K562 (cell line): ENCODE data around the gene CEP95. TPM values are rescaled to one million over a fixed set of nuclear protein-coding genes. Genes with fewer than 3 reads are reported as not detected.

ENCODE experiments used
- ATAC-seq: fragments of 200-7000 bp; cut with Tn5 transposase; 3 replicates; pipeline ENCODE4 v1.9.1; 2020; ENCODE audit warnings: moderate library complexity
- BruUV-seq: library from RNA; stranded (reverse); fragments of 400-500 nt; replicated peaks from 2 replicates; lab custom pipeline; 2021; lab: Mats Ljungman, UMichigan
- CTCF ChIA-PET: fragments of 300-600 bp; formaldehyde crosslinking; extraction: SDS; loops from one replicate; lab custom pipeline; 2021; ENCODE audit warnings: low intra/inter-chr PET ratio; lab: Yijun Ruan, JAX
- POLR2A ChIA-PET: fragments of 300-600, 350-650 bp; sonication (Branson Sonifier 250); formaldehyde crosslinking; extraction: SDS; loops from one replicate; lab custom pipeline; 2021; ENCODE audit warnings: antibody characterized with exemption, inconsistent platforms; lab: Yijun Ruan, JAX
- DNase-seq, 4 experiments: peaks; one replicate each; pipeline versions ENCODE4 v3.0.0 to v3.0.0-alpha.2; 2011 to 2018; ENCODE audit warnings: low spot score in 3 of 4, mixed read lengths in 3 of 4; ENCODE audit errors: extremely low read depth in 1 of 4
- FAIRE-seq: peaks from 2 replicates; lab custom pipeline; 2011; peaks lifted over from hg19 to GRCh38; lab: Jason Lieb, UNC
- H2AFZ ChIP-seq: 2 replicates; pipeline ENCODE4 v1.6.0; 2011; ENCODE audit warnings: low read depth, low read length, control low read depth, inconsistent platforms
- H3K27ac ChIP-seq: fragments of 200-600 bp; 3 replicates; pipeline ENCODE4 v1.8.0; 2011; ENCODE audit warnings: low read depth, mild to moderate bottlenecking, control low read depth, inconsistent platforms, low read length, moderate library complexity, mixed read lengths; ENCODE audit errors: extremely low read depth
- H3K27me3 ChIP-seq, 2 experiments: fragments of 300-600 bp in 1 of 2; 2 replicates in 1 of 2; 3 replicates in 1 of 2; pipeline versions ENCODE4 v1.6.0 to v1.8.0; 2011; ENCODE audit warnings: inconsistent platforms in 2 of 2, low read length in 2 of 2, mild to moderate bottlenecking in 1 of 2, mixed read lengths in 1 of 2, moderate library complexity in 1 of 2; ENCODE audit not compliant: control insufficient read depth in 2 of 2, insufficient read depth in 2 of 2
- H3K36me3 ChIP-seq: fragments of 300-600 bp; 3 replicates; pipeline ENCODE4 v1.8.0; 2011; ENCODE audit warnings: mild to moderate bottlenecking, low read length, inconsistent platforms; ENCODE audit not compliant: control insufficient read depth, insufficient read depth
- H3K4me1 ChIP-seq, 2 experiments: fragments of 200-600 bp in 1 of 2; replicated peaks in 1 of 2; 2 replicates in 1 of 2; 3 replicates in 1 of 2; pipeline versions ENCODE4 v1.5.1 to v1.8.0; 2011; ENCODE audit warnings: inconsistent platforms in 2 of 2, low read length in 2 of 2, mild to moderate bottlenecking in 1 of 2, mixed read lengths in 1 of 2, moderate library complexity in 1 of 2; ENCODE audit not compliant: control insufficient read depth in 2 of 2, insufficient read depth in 2 of 2
- H3K4me2 ChIP-seq: 2 replicates; pipeline ENCODE4 v1.6.1; 2011; ENCODE audit warnings: low read length, control low read depth, inconsistent platforms, mixed read lengths; ENCODE audit not compliant: insufficient read depth
- H3K4me3 ChIP-seq: fragments of 200-600 bp; sonication (generic), shearing (Covaris generic); 2 replicates; pipeline ENCODE4 v1.5.1; 2016; ENCODE audit warnings: control low read depth, inconsistent platforms
- H3K79me2 ChIP-seq: fragments of 200-600 bp; 3 replicates; pipeline ENCODE4 v1.8.0; 2011; ENCODE audit warnings: low read length, inconsistent platforms; ENCODE audit not compliant: control insufficient read depth, insufficient read depth
- H3K9ac ChIP-seq, 2 experiments: 2 replicates each; pipeline versions ENCODE4 v1.6.0 to v1.6.1; 2011; ENCODE audit warnings: low read depth in 2 of 2, low read length in 2 of 2, control low read depth in 1 of 2, inconsistent platforms in 1 of 2, mild to moderate bottlenecking in 1 of 2, mixed read lengths in 1 of 2; ENCODE audit not compliant: insufficient read depth in 1 of 2
- H3K9me1 ChIP-seq: one replicate; pipeline ENCODE4 v1.6.0; 2011; ENCODE audit warnings: inconsistent platforms, mild to moderate bottlenecking, low read length, moderate library complexity; ENCODE audit not compliant: control insufficient read depth, insufficient read depth
- H3K9me3 ChIP-seq: replicated peaks from 2 replicates; pipeline ENCODE4 v1.5.1; 2011; ENCODE audit warnings: low read depth, low read length, inconsistent platforms; ENCODE audit not compliant: control insufficient read depth, insufficient read depth
- H4K20me1 ChIP-seq: replicated peaks from 2 replicates; pipeline ENCODE4 v1.6.1; 2011; ENCODE audit warnings: low read length, inconsistent platforms, mixed read lengths; ENCODE audit not compliant: control insufficient read depth, insufficient read depth
- CSDE1 ChIP-seq, 2 experiments: fragments of 450-650 bp; IDR thresholded peaks; 2 replicates each; pipeline ENCODE4 v1.6.1; 2016; ENCODE audit warnings: mild to moderate bottlenecking in 1 of 2
- GTF2B ChIP-seq: IDR thresholded peaks from 2 replicates; pipeline ENCODE4 v1.6.1; 2011; ENCODE audit not compliant: insufficient read length; ENCODE audit errors: extremely low read depth
- MYC ChIP-seq, 2 experiments: fragments of 250-450 bp in 1 of 2; sonication (Bioruptor Pico) in 1 of 2; IDR thresholded peaks; 2 replicates each; pipeline versions ENCODE4 v1.5.1 to v1.6.1; 2012 to 2021; ENCODE audit warnings: low read depth in 2 of 2, borderline replicate concordance in 1 of 2, improper control_type of control experiment in 1 of 2, low read length in 1 of 2, mild to moderate bottlenecking in 1 of 2, moderate library complexity in 1 of 2
- NEUROD1 ChIP-seq: fragments of 150-350 bp; IDR thresholded peaks from 2 replicates; pipeline ENCODE4 v1.6.1; 2014; ENCODE audit warnings: borderline replicate concordance, low read length, low read depth; ENCODE audit not compliant: partially characterized antibody
- NR2C2 ChIP-seq, 2 experiments: fragments of 200-800 bp in 1 of 2; sonication (Bioruptor generic) in 1 of 2; sonication (generic) in 1 of 2; formaldehyde crosslinking in 1 of 2; IDR thresholded peaks; 2 replicates each; pipeline versions ENCODE4 v1.6.1 to v1.8.0; 2016 to 2022; ENCODE audit warnings: mild to moderate bottlenecking in 1 of 2, missing compliant biosample characterization in 1 of 2, missing genetic modification characterization in 1 of 2, missing genetic modification reagents in 1 of 2
- RB1 ChIP-seq: fragments of 450-650 bp; IDR thresholded peaks from 2 replicates; pipeline ENCODE4 v1.6.1; 2017; ENCODE audit warnings: low read depth, mild to moderate bottlenecking
- STAG1 ChIP-seq: sonication (generic); formaldehyde crosslinking; IDR thresholded peaks from 2 replicates; pipeline ENCODE4 v1.5.0; 2020; ENCODE audit warnings: missing genetic modification reagents, borderline replicate concordance
- ZNF121 ChIP-seq: sonication (generic); formaldehyde crosslinking; conservative IDR thresholded peaks from 2 replicates; pipeline ENCODE4 v1.8.0; 2022; ENCODE audit warnings: missing genetic modification reagents
- ZNF511 ChIP-seq: sonication (generic); formaldehyde crosslinking; IDR thresholded peaks from 2 replicates; pipeline ENCODE4 v1.8.0; 2022; ENCODE audit warnings: mild to moderate bottlenecking, missing genetic modification reagents
- ZNF584 ChIP-seq: fragments of 200-800 bp; sonication (Bioruptor generic); IDR thresholded peaks from 2 replicates; pipeline ENCODE4 v1.6.1; 2016; ENCODE audit warnings: low read depth, mild to moderate bottlenecking, missing genetic modification characterization, missing compliant biosample characterization
- ZNF76 ChIP-seq: fragments of 250-450 bp; sonication (Bioruptor Pico); IDR thresholded peaks from 2 replicates; pipeline ENCODE4 v1.4.0; 2020; ENCODE audit warnings: mild to moderate bottlenecking, moderate library complexity, borderline replicate concordance
- ZNF766 ChIP-seq: fragments of 200-800 bp; sonication (Bioruptor generic); conservative IDR thresholded peaks from 2 replicates; pipeline ENCODE4 v1.6.1; 2016; ENCODE audit warnings: missing genetic modification characterization, missing compliant biosample characterization
- in situ Hi-C: fragments of 300-500 bp; cut with MboI; formaldehyde crosslinking; loops from 4 replicates; pipeline ENCODE4 v1.15.0; 2018; ENCODE audit warnings: inconsistent platforms, mixed read lengths
- intact Hi-C: fragments of 100-400 bp; cut with micrococcal nuclease; formaldehyde crosslinking; loops from 2 replicates; pipeline ENCODE4 v1.14.2; 2022
- polyA plus RNA-seq, 8 experiments: library from polyadenylated mRNA; depleted of rRNA in 4 of 8; stranded (reverse) in 5 of 8; unstranded in 3 of 8; fragments of >200 nt; fragmentation: Nextera tagmentation in 2 of 8; fragmentation: Illumina TruSeq in 1 of 8; extraction: Ambion mirVana in 2 of 8; extraction: Trizol in 1 of 8; gene quantifications; 2 replicates each; pipeline versions ENCODE4 v1.2.1 to v1.2.3, GENCODE V29; 2011 to 2014; ENCODE audit warnings: inconsistent platforms in 1 of 8, missing spikeins in 1 of 8
- total RNA-seq, 7 experiments: library from RNA; depleted of rRNA in 6 of 7; stranded (reverse); fragments of >200 nt in 6 of 7; fragmentation: Illumina TruSeq in 2 of 7; extraction: Trizol in 2 of 7; gene quantifications; 2 replicates each; pipeline versions ENCODE4 v1.2.1 to v1.2.3, GENCODE V29; 2011 to 2021; ENCODE audit warnings: low replicate concordance in 1 of 7

Gene CEP95
- total and polyA plus RNA-seq, 9 of the 15 experiments (the other 6 are each of a cell fraction or from before 2014, with no cell fraction given), result 26.7 to 80.7 (median 56.9) TPM

DNA sequence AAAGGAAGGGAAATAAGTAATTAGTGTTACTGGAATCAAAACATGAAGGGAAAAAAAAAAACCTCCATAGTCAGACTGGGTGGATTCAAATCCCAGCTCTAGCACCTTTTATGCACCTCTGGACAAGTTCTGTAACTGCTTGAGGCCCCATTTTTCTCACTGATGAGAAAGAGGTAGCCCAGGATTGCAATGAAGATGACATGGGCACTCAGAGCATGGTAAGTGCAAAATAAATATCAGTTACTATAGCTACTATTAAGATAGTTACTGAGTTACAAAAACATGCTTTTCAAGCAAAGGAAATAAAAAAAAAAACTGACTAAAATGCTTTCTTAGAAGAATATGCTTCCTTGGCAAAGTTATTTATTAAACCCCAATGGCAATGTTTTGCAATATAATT is 58.8 kb downstream of the CEP95 start:
- CTCF ChIA-PET, result no interaction called here
- Histone ChIP-seq H3K27me3 (no peaks in the 10 kb centered on the region), H3K79me2 (no peaks in the 10 kb centered on the region), H3K9ac (no peak overlapping the region), H4K20me1 (no peaks in the 10 kb centered on the region), H3K4me3 (no peak overlapping the region), H3K4me2 (no peak overlapping the region), H2AFZ (no peak overlapping the region), H3K27ac (no peak overlapping the region), H3K4me1 (no peaks in the 10 kb centered on the region), H3K36me3 (peaks cover 18% of the 10 kb centered on the region), H3K9me3 (no peaks in the 10 kb centered on the region), H3K9me1 (no peaks in the 10 kb centered on the region)
- BruUV-seq, result no TSS peak
- TF ChIP-seq ZNF121 (CRISPR knock-in tag) (no peak), STAG1 (CRISPR knock-in tag) (no peak), RB1 (no peak), ZNF584 (CRISPR knock-in tag) (no peak), ZNF766 (CRISPR knock-in tag) (no peak), MYC (IDR thresholded peaks at IDR 0.05; ENCODE audit: low read depth, low read length) (no peak), MYC (CRISPR knock-in tag; IDR thresholded peaks at IDR 0.05; ENCODE audit: borderline replicate concordance, low read depth) (no peak), GTF2B (no peak), ZNF511 (CRISPR knock-in tag) (no peak), NR2C2 (CRISPR knock-in tag; IDR thresholded peaks at IDR 0.05) (no peak), NR2C2 (tag; IDR thresholded peaks at IDR 0.05) (no peak), CSDE1 (IDR thresholded peaks at IDR 0.05) (no peak), NEUROD1 (no peak), ZNF76 (CRISPR knock-in tag) (no peak)
- ATAC-seq (no peak), DNase-seq (no peak), FAIRE-seq (no peak)
- intact Hi-C loops, result no loop called here
- POLR2A ChIA-PET, result interaction anchor here (0.6 to 1.3 kb wide), 4 partner anchors 10 to 115 kb away, joined by 3 read pairs; no protein-coding TSS in a partner anchor
- in situ Hi-C loops, result no loop called here
